ENCODE data around the gene PM20D2. TPM values are rescaled to one million over a fixed set of nuclear protein-coding genes. Genes with fewer than 3 reads are reported as not detected.

PM20D2 gene
- total RNA-seq, 1 experiment from 2014 or later, result 37.3 TPM

GRCh38 chr6:89138173-89138572 lies 7.7 kb upstream of the PM20D2 start:
- H3K9me3 ChIP-seq (ENCODE audit: low read length), result no peaks in the 10 kb centered on the region
- H3K79me2 ChIP-seq (ENCODE audit: low read length), result no peaks in the 10 kb centered on the region
- H3K4me1 ChIP-seq (ENCODE audit: low read length), result no peaks in the 10 kb centered on the region; the same call in 1 of the 2 replicates
- H3K4me2 ChIP-seq (ENCODE audit: low read depth, low read length, poor library complexity, severe bottlenecking), result no peak overlapping the region
- H3K9me2 ChIP-seq (replicated peaks; ENCODE audit: insufficient read depth, low read length), result no peaks in the 10 kb centered on the region
- no peaks in the 10 kb centered on the region for H4K20me1 ChIP-seq (ENCODE audit: insufficient read depth, low read depth, low read length)
- no peak overlapping the region for H2AFZ ChIP-seq (ENCODE audit: low read length)
- no peak overlapping the region for H3K4me3 ChIP-seq (ENCODE audit: low read length)
- H3K27me3 ChIP-seq (ENCODE audit: low read length), result 0 out of 2 replicates have a peak, but pooled peaks cover 2% of the 10 kb centered on the region
- H3K9ac ChIP-seq (ENCODE audit: low read length), result no peak overlapping the region
- H3K36me3 ChIP-seq (ENCODE audit: insufficient read depth, low read length), result no peaks in the 10 kb centered on the region
- DNase-seq, result no peak
- no peak overlapping the region for H3K27ac ChIP-seq (ENCODE audit: low read length)

- no peak overlapping the region for H3K4me2 ChIP-seq (ENCODE audit: low read depth, low read length, poor library complexity, severe bottlenecking)
- no peak overlapping the region for H3K4me3 ChIP-seq (ENCODE audit: low read length)
- no peak for DNase-seq
- H4K20me1 ChIP-seq (ENCODE audit: insufficient read depth, low read depth, low read length), result no peaks in the 10 kb centered on the region
- no peak overlapping the region for H3K27ac ChIP-seq (ENCODE audit: low read length)
- no peaks in the 10 kb centered on the region for H3K9me2 ChIP-seq (replicated peaks; ENCODE audit: insufficient read depth, low read length)
- 0 out of 2 replicates have a peak, but pooled peaks cover 2% of the 10 kb centered on the region for H3K27me3 ChIP-seq (ENCODE audit: low read length)
- H3K79me2 ChIP-seq (ENCODE audit: low read length), result no peaks in the 10 kb centered on the region
- H2AFZ ChIP-seq (ENCODE audit: low read length), result no peak overlapping the region
- H3K4me1 ChIP-seq (ENCODE audit: low read length), result peaks cover 6% of the 10 kb centered on the region
- H3K36me3 ChIP-seq (ENCODE audit: insufficient read depth, low read length), result no peaks in the 10 kb centered on the region
- no peaks in the 10 kb centered on the region for H3K9me3 ChIP-seq (ENCODE audit: low read length)
- H3K9ac ChIP-seq (ENCODE audit: low read length), result no peak overlapping the region
Observed at GRCh38 chr6:89139509-89140346, 6.1 kb upstream of the PM20D2 start.

- H3K79me2 ChIP-seq (ENCODE audit: low read length), result peaks cover 1% of the 10 kb centered on the region; the same call in 1 of the 2 replicates
- H3K4me3 ChIP-seq (ENCODE audit: low read length), result no peak overlapping the region
- H3K27me3 ChIP-seq (ENCODE audit: low read length), result 0 out of 2 replicates have a peak, but pooled peaks cover 2% of the 10 kb centered on the region
- H2AFZ ChIP-seq (ENCODE audit: low read length), result no peak overlapping the region
- H4K20me1 ChIP-seq (ENCODE audit: insufficient read depth, low read depth, low read length), result no peaks in the 10 kb centered on the region
- H3K36me3 ChIP-seq (ENCODE audit: insufficient read depth, low read length), result no peaks in the 10 kb centered on the region
- no peaks in the 10 kb centered on the region for H3K9me3 ChIP-seq (ENCODE audit: low read length)
- H3K4me1 ChIP-seq (ENCODE audit: low read length), result peaks cover 12% of the 10 kb centered on the region
- no peak overlapping the region for H3K4me2 ChIP-seq (ENCODE audit: low read depth, low read length, poor library complexity, severe bottlenecking)
- no peak overlapping the region for H3K27ac ChIP-seq (ENCODE audit: low read length)
- no peak overlapping the region for H3K9ac ChIP-seq (ENCODE audit: low read length)
- no peak for DNase-seq
- no peaks in the 10 kb centered on the region for H3K9me2 ChIP-seq (replicated peaks; ENCODE audit: insufficient read depth, low read length)
Observed at GRCh38 chr6:89140347-89141156, 5.3 kb upstream of the PM20D2 start.

- H3K4me1 ChIP-seq (ENCODE audit: low read length), result peaks cover 26% of the 10 kb centered on the region
- no peaks in the 10 kb centered on the region for H3K9me3 ChIP-seq (ENCODE audit: low read length)
- H2AFZ ChIP-seq (ENCODE audit: low read length), result peak overlapping the region; percentile 25; the same call in 1 of the 2 replicates
- DNase-seq, result no peak
- H4K20me1 ChIP-seq (ENCODE audit: insufficient read depth, low read depth, low read length), result no peaks in the 10 kb centered on the region
- H3K36me3 ChIP-seq (ENCODE audit: insufficient read depth, low read length), result peaks cover 7% of the 10 kb centered on the region; the same call in 1 of the 2 replicates
- H3K9ac ChIP-seq (ENCODE audit: low read length), result peak overlapping the region; percentile 94
- no peak overlapping the region for H3K27ac ChIP-seq (ENCODE audit: low read length)
- H3K27me3 ChIP-seq (ENCODE audit: low read length), result no peaks in the 10 kb centered on the region
- H3K79me2 ChIP-seq (ENCODE audit: low read length), result peaks cover 38% of the 10 kb centered on the region
- peak overlapping the region; percentile 87 for H3K4me2 ChIP-seq (ENCODE audit: low read depth, low read length, poor library complexity, severe bottlenecking)
- H3K9me2 ChIP-seq (replicated peaks; ENCODE audit: insufficient read depth, low read length), result no peaks in the 10 kb centered on the region
- peak overlapping the region; percentile 79 for H3K4me3 ChIP-seq (ENCODE audit: low read length)
Observed at GRCh38 chr6:89144354-89144906, 1.4 kb upstream of the PM20D2 start.

- Histone ChIP-seq H3K27me3 (ENCODE audit: low read length) (no peaks in the 10 kb centered on the region), H3K9ac (ENCODE audit: low read length) (peak overlapping the region; percentile 94), H3K9me3 (ENCODE audit: low read length) (no peaks in the 10 kb centered on the region), H4K20me1 (ENCODE audit: insufficient read depth, low read depth, low read length) (no peaks in the 10 kb centered on the region), H3K4me1 (ENCODE audit: low read length) (peaks cover 26% of the 10 kb centered on the region), H3K9me2 (replicated peaks; ENCODE audit: insufficient read depth, low read length) (no peaks in the 10 kb centered on the region), H3K4me3 (ENCODE audit: low read length) (peak overlapping the region; percentile 79), H2AFZ (ENCODE audit: low read length) (peak overlapping the region; percentile 97), H3K36me3 (ENCODE audit: insufficient read depth, low read length) (peaks cover 15% of the 10 kb centered on the region; the same call in 1 of the 2 replicates), H3K4me2 (ENCODE audit: low read depth, low read length, poor library complexity, severe bottlenecking) (peak overlapping the region; percentile 87), H3K27ac (ENCODE audit: low read length) (peak overlapping the region; percentile 65), H3K79me2 (ENCODE audit: low read length) (peaks cover 47% of the 10 kb centered on the region)
- peak; percentile 84 for DNase-seq
Observed at GRCh38 chr6:89145091-89145955, 532 bp upstream of the PM20D2 start.

GRCh38 chr6:89146718-89147700 lies 1.2 kb downstream of the PM20D2 start:
- peak overlapping the region; percentile 94 for H3K9ac ChIP-seq (ENCODE audit: low read length)
- H3K27me3 ChIP-seq (ENCODE audit: low read length), result no peaks in the 10 kb centered on the region
- DNase-seq, result peak; percentile 73
- no peaks in the 10 kb centered on the region for H3K9me3 ChIP-seq (ENCODE audit: low read length)
- H3K79me2 ChIP-seq (ENCODE audit: low read length), result peaks cover 56% of the 10 kb centered on the region
- H3K4me2 ChIP-seq (ENCODE audit: low read depth, low read length, poor library complexity, severe bottlenecking), result peak overlapping the region; percentile 87
- H2AFZ ChIP-seq (ENCODE audit: low read length), result peak overlapping the region; percentile 97; the same call in 1 of the 2 replicates
- peaks cover 26% of the 10 kb centered on the region for H3K4me1 ChIP-seq (ENCODE audit: low read length)
- no peaks in the 10 kb centered on the region for H3K9me2 ChIP-seq (replicated peaks; ENCODE audit: insufficient read depth, low read length)
- H3K36me3 ChIP-seq (ENCODE audit: insufficient read depth, low read length), result peaks cover 19% of the 10 kb centered on the region; the same call in 1 of the 2 replicates
- peak overlapping the region; percentile 65 for H3K27ac ChIP-seq (ENCODE audit: low read length)
- peak overlapping the region; percentile 79 for H3K4me3 ChIP-seq (ENCODE audit: low read length)
- H4K20me1 ChIP-seq (ENCODE audit: insufficient read depth, low read depth, low read length), result no peaks in the 10 kb centered on the region

All from Karpas-422 (cell line).